Chondrocyte (in vitro differentiated cells): ENCODE results near the gene RSRP1. TPM values are rescaled to one million over a fixed set of nuclear protein-coding genes. Genes with fewer than 3 reads are reported as not detected.
A peak's percentile ranks its signal among the peaks of the same experiment; 100 is the strongest.

Experiments used
- DNase-seq: peaks from one replicate; pipeline ENCODE4 v3.0.0; 2021; ENCODE audit warnings: mixed read lengths, low spot score
- H3K27ac Mint-ChIP-seq: one replicate; pipeline ENCODE4 v1.8.0; 2021; ENCODE audit warnings: mild to moderate bottlenecking, moderate library complexity, mixed read lengths; ENCODE audit not compliant: unreplicated experiment
- H3K27me3 Mint-ChIP-seq: 2 replicates; pipeline ENCODE4 v1.8.0; 2021; ENCODE audit warnings: low read depth, mixed read lengths
- H3K36me3 Mint-ChIP-seq: 2 replicates; pipeline ENCODE4 v1.8.0; 2021; ENCODE audit warnings: low read depth, mixed read lengths
- H3K4me1 Mint-ChIP-seq: 2 replicates; pipeline ENCODE4 v1.8.0; 2021; ENCODE audit warnings: low read depth, mild to moderate bottlenecking, mixed read lengths
- H3K4me3 Mint-ChIP-seq: one replicate; pipeline ENCODE4 v1.8.0; 2021; ENCODE audit warnings: mild to moderate bottlenecking, moderate library complexity, mixed read lengths; ENCODE audit not compliant: unreplicated experiment
- H3K9me3 Mint-ChIP-seq: 2 replicates; pipeline ENCODE4 v1.8.0; 2021; ENCODE audit warnings: low read depth, mixed read lengths
- total RNA-seq: library from RNA; stranded (reverse); gene quantifications from 3 replicates; pipeline ENCODE4 v1.2.1, GENCODE V29; 2021
- TF ChIP-seq, protein P1 (sequence below): fragments of 200-600 bp; sonication (generic); IDR thresholded peaks from 2 replicates; pipeline ENCODE4 v1.5.0; 2021; ENCODE audit warnings: antibody characterized with exemption, mild to moderate bottlenecking, moderate library complexity

Gene RSRP1
- total RNA-seq, 1 donor from 2014 or later: 76.4 TPM

GRCh38 chr1:25197235-25197975 is 49.8 kb downstream of the RSRP1 start:
- H3K4me1 Mint-ChIP-seq: peaks cover 11% of the 10 kb centered on the region
- H3K27me3 Mint-ChIP-seq: peaks cover 28% of the 10 kb centered on the region
- H3K9me3 Mint-ChIP-seq: no peaks in the 10 kb centered on the region
- H3K27ac Mint-ChIP-seq: no peak overlapping the region
- H3K4me3 Mint-ChIP-seq: no peak overlapping the region
- DNase-seq: peak; percentile 30
- TF ChIP-seq, protein P1, sequence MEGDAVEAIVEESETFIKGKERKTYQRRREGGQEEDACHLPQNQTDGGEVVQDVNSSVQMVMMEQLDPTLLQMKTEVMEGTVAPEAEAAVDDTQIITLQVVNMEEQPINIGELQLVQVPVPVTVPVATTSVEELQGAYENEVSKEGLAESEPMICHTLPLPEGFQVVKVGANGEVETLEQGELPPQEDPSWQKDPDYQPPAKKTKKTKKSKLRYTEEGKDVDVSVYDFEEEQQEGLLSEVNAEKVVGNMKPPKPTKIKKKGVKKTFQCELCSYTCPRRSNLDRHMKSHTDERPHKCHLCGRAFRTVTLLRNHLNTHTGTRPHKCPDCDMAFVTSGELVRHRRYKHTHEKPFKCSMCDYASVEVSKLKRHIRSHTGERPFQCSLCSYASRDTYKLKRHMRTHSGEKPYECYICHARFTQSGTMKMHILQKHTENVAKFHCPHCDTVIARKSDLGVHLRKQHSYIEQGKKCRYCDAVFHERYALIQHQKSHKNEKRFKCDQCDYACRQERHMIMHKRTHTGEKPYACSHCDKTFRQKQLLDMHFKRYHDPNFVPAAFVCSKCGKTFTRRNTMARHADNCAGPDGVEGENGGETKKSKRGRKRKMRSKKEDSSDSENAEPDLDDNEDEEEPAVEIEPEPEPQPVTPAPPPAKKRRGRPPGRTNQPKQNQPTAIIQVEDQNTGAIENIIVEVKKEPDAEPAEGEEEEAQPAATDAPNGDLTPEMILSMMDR: no peak
- peaks cover 2% of the 10 kb centered on the region for H3K36me3 Mint-ChIP-seq

DNA sequence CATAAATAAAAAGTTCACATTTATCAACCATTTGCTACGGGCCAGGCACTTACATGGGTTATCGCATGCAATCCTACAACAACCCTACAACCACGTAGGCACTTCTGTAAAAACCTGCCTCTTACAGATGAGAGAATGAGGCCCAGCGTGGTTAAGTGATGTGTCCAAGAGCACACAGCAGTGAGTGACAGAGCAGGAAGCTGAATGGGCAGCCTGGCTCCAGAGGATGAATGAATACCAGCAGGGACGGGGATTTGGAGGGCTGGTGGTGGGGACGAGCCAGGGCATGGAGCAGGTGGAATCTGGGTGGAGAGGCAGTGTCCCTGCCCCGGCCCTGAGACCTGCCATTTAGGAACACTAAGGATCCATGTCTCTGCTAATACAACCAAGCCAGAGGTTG is 50.4 kb downstream of the RSRP1 start:
- Mint-ChIP-seq H3K4me3 (no peak overlapping the region), H3K4me1 (peaks cover 11% of the 10 kb centered on the region), H3K9me3 (no peaks in the 10 kb centered on the region), H3K27me3 (peaks cover 28% of the 10 kb centered on the region), H3K36me3 (peaks cover 2% of the 10 kb centered on the region), H3K27ac (no peak overlapping the region)
- TF ChIP-seq, protein P1: no peak
- DNase-seq: no peak

GRCh38 chr1:25195835-25196234 is 51.4 kb downstream of the RSRP1 start:
- H3K27ac Mint-ChIP-seq: no peak overlapping the region
- DNase-seq: no peak
- H3K9me3 Mint-ChIP-seq: no peaks in the 10 kb centered on the region
- no peak overlapping the region for H3K4me3 Mint-ChIP-seq
- TF ChIP-seq, protein P1: no peak
- H3K36me3 Mint-ChIP-seq: peaks cover 2% of the 10 kb centered on the region
- H3K4me1 Mint-ChIP-seq: peaks cover 11% of the 10 kb centered on the region
- peaks cover 28% of the 10 kb centered on the region for H3K27me3 Mint-ChIP-seq

GRCh38 chr1:25194572-25195020 is 52.7 kb downstream of the RSRP1 start:
- Mint-ChIP-seq H3K36me3 (peaks cover 2% of the 10 kb centered on the region), H3K9me3 (no peaks in the 10 kb centered on the region), H3K27ac (no peak overlapping the region), H3K27me3 (peaks cover 28% of the 10 kb centered on the region), H3K4me3 (no peak overlapping the region), H3K4me1 (peaks cover 11% of the 10 kb centered on the region)
- DNase-seq: no peak
- TF ChIP-seq, protein P1: no peak

DNA sequence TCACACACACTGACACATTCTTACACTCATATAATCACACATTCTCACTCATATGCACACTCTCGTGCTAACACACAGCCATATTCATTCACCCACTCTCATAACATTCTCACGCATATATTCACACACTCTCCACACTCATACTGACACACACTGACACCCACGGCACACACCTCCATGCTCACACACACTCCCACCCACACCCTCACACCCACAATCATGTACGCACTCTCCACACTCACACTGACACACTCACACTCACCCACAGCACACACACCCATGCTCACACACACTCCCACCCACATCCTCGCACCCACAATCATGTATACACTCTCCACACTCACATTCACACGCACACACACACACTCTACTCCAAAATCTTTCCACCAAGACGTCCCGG is 53.2 kb downstream of the RSRP1 start:
- TF ChIP-seq, protein P1: no peak
- Mint-ChIP-seq H3K9me3 (no peaks in the 10 kb centered on the region), H3K4me3 (no peak overlapping the region), H3K27ac (no peak overlapping the region), H3K27me3 (peaks cover 28% of the 10 kb centered on the region), H3K4me1 (peaks cover 11% of the 10 kb centered on the region), H3K36me3 (peaks cover 2% of the 10 kb centered on the region)
- no peak for DNase-seq
